Lower leg skin (tissue), 3 donors: ENCODE results near the gene ISL1.

Experiments
- POLR2A ChIP-seq, 2 donors: fragments of 450-650 bp; IDR thresholded peaks; one replicate each; pipeline ENCODE4 v1.6.1; 2016 to 2017; ENCODE audit warnings: antibody characterized with exemption in 2 of 2, mild to moderate bottlenecking in 1 of 2, moderate library complexity in 1 of 2
- TF ChIP-seq, protein P1 (sequence below), 3 donors: fragments of 450-650 bp; IDR thresholded peaks; one replicate each; pipeline ENCODE4 v1.5.1; 2016; ENCODE audit warnings: antibody characterized with exemption in 3 of 3, mild to moderate bottlenecking in 3 of 3, moderate library complexity in 2 of 3

- TF ChIP-seq, protein P1, sequence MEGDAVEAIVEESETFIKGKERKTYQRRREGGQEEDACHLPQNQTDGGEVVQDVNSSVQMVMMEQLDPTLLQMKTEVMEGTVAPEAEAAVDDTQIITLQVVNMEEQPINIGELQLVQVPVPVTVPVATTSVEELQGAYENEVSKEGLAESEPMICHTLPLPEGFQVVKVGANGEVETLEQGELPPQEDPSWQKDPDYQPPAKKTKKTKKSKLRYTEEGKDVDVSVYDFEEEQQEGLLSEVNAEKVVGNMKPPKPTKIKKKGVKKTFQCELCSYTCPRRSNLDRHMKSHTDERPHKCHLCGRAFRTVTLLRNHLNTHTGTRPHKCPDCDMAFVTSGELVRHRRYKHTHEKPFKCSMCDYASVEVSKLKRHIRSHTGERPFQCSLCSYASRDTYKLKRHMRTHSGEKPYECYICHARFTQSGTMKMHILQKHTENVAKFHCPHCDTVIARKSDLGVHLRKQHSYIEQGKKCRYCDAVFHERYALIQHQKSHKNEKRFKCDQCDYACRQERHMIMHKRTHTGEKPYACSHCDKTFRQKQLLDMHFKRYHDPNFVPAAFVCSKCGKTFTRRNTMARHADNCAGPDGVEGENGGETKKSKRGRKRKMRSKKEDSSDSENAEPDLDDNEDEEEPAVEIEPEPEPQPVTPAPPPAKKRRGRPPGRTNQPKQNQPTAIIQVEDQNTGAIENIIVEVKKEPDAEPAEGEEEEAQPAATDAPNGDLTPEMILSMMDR (IDR thresholded peaks at IDR 0.05): no peak
- TF ChIP-seq POLR2A (IDR thresholded peaks at IDR 0.05): no peak
Observed at GRCh38 chr5:51411921-51412325, 28.7 kb downstream of the ISL1 start.
